GM12878 (cell line): ENCODE results near the gene MYOZ2.

Experiments
- EGR1 ChIP-seq, 2 experiments: IDR thresholded peaks; 1 replicate in 1 of 2; 2 replicates in 1 of 2; pipeline ENCODE4 v1.6.1; 2011 to 2012; ENCODE audit warnings: low read depth in 2 of 2, low read length in 2 of 2, borderline replicate concordance in 1 of 2, mild to moderate bottlenecking in 1 of 2, moderate library complexity in 1 of 2
- POLR2A ChIP-seq: IDR thresholded peaks from 2 replicates; pipeline ENCODE4 v1.6.1; 2011; ENCODE audit warnings: low read depth, mild to moderate bottlenecking, low read length
- TAF1 ChIP-seq: IDR thresholded peaks from 2 replicates; pipeline ENCODE4 v1.6.1; 2011; ENCODE audit warnings: mild to moderate bottlenecking, low read depth, low read length, borderline replicate concordance
- TF ChIP-seq, protein P1 (sequence below), 3 experiments: IDR thresholded peaks in 2 of 3; conservative IDR thresholded peaks in 1 of 3; 2 replicates each; pipeline ENCODE4 v1.5.1; 2011; ENCODE audit warnings: low read depth in 3 of 3, low read length in 3 of 3, mild to moderate bottlenecking in 3 of 3, control low read depth in 2 of 3, moderate library complexity in 2 of 3, inconsistent platforms in 1 of 3, mixed read lengths in 1 of 3; ENCODE audit not compliant: control insufficient read depth in 2 of 3, insufficient read depth in 1 of 3; ENCODE audit errors: extremely low read depth in 1 of 3

GRCh38 chr4:119152741-119153140 lies 17.1 kb downstream of the MYOZ2 start:
- TF ChIP-seq POLR2A (no peak), TAF1 (no peak), EGR1 (IDR thresholded peaks at IDR 0.05; ENCODE audit: borderline replicate concordance in 1 of 2, low read depth in 2 of 2, low read length in 2 of 2) (no peak)
- TF ChIP-seq, protein P1, sequence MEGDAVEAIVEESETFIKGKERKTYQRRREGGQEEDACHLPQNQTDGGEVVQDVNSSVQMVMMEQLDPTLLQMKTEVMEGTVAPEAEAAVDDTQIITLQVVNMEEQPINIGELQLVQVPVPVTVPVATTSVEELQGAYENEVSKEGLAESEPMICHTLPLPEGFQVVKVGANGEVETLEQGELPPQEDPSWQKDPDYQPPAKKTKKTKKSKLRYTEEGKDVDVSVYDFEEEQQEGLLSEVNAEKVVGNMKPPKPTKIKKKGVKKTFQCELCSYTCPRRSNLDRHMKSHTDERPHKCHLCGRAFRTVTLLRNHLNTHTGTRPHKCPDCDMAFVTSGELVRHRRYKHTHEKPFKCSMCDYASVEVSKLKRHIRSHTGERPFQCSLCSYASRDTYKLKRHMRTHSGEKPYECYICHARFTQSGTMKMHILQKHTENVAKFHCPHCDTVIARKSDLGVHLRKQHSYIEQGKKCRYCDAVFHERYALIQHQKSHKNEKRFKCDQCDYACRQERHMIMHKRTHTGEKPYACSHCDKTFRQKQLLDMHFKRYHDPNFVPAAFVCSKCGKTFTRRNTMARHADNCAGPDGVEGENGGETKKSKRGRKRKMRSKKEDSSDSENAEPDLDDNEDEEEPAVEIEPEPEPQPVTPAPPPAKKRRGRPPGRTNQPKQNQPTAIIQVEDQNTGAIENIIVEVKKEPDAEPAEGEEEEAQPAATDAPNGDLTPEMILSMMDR (IDR thresholded peaks at IDR 0.05 in 2 of 3, conservative IDR thresholded peaks at IDR 0.05 in 1 of 3; ENCODE audit: control insufficient read depth in 2 of 3, extremely low read depth in 1 of 3, insufficient read depth in 1 of 3, low read depth in 3 of 3, low read length in 3 of 3): no peak
